Ecto neural progenitor cell (in vitro differentiated cells): ENCODE measurements around the gene MIDN.
"Not testable (repeated sequence)": the region's sequence is repeated elsewhere in the genome, so short reads cannot be mapped to it uniquely, and the experiment has no call there.

Experiments
- DNase-seq: peaks from one replicate; pipeline ENCODE4 v3.0.0-alpha.2; 2018; ENCODE audit warnings: low spot score

MIDN gene

GRCh38 chr19:1248139-1248785 is at the start of gene MIDN:
Gene MIDN (plus strand): TSS chr19:1248583. CDS start chr19:1250297, 1,714 bp downstream.
- peak; percentile 87 for DNase-seq

DNA sequence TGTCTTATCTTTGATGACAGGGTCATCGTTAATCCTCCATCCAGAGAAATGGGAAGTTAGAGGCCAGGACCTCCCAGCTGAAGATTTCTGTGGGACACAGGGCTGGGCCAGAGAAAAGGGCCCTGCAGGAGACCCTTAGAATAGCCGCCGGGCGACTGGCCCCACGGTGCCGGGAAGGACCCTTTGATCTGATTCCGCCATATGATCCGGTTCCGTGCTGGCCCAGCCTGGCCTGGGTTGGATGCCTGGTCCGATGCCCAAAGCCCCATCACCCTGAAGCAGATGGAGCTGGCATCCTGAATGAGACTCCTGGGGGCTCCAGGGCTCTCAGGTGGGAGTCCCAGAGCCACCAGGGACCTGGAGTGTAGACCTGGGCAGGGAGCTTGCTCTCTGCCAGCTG is 48.9 kb upstream of the MIDN start:
- no peak for DNase-seq

DNA sequence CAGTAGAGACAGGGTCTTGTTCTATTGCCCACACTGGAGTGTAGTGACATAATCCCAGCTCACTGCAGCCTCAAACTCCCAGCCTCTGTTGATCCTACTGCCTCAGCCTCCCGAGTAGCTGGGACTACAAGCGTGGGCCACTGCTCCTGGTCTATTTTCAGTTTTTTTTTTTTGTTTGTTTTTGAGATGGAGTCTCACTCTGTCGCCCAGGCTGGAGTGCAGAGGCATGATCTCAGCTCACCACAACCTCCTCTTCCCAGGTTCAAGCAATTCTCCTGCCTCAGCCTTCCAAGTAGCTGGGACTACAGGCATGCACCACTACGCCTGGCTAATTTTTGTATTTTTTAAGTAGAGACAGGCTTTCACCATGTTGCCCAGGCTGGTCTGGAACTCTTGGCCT is 47.8 kb upstream of the MIDN start:
- DNase-seq = not testable (repeated sequence)

DNA sequence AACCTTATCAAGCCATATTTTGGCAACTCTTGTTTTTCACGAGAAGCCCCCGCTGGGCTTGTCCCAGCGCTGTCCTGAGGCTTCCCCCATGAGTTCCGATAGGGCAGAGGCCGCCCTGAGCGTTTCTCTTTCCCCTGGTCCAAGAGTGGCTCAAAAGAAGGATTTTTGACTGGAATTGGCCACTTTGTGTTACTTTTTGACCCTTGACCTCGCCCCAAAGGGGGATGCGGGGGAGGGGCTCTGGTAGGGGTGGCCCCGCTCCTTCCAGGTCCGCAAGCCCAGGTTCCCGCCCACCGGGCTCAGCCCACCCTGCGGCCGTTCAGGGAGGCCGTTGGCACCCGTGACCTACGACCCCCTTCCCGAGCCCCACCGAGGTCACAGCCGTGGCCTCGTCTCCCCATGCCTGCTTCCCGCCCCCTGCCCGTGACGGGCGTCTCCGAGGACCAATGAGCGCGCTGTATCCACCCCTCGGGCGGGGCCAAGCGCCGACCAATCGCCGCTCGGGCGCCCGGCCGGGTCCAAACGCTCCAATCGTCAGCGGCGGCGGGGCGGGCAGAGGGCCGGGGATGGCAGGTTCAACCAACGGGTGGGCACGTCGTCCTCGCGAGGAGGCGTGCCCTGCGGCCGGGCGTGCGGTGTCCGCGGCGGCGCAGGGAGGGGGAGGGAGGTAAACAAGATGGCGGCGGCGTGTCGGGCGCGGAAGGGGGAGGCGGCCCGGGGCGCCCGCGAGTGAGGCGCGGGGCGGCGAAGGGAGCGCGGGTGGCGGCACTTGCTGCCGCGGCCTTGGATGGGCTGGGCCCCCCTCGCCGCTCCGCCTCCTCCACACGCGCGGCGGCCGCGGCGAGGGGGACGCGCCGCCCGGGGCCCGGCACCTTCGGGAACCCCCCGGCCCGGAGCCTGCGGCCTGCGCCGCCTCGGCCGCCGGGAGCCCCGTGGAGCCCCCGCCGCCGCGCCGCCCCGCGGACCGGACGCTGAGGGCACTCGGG is 43.0 kb upstream of the MIDN start, which contains the start of gene STK11:
TSS of gene STK11 (plus strand) at position 665 of the 986 bp plus-strand sequence. CDS start 1,136 bp downstream, outside the sequence.
- DNase-seq = peak; percentile 100

GRCh38 chr19:1206150-1206863 is 42.1 kb upstream of the MIDN start:
- DNase-seq = no peak

- no peak for DNase-seq
Observed at GRCh38 chr19:1206864-1207450, 41.4 kb upstream of the MIDN start.

GRCh38 chr19:1208830-1209229 is 39.6 kb upstream of the MIDN start:
- DNase-seq = not testable (repeated sequence)

- DNase-seq = no peak
Observed at GRCh38 chr19:1210227-1210538, 38.2 kb upstream of the MIDN start.

DNA sequence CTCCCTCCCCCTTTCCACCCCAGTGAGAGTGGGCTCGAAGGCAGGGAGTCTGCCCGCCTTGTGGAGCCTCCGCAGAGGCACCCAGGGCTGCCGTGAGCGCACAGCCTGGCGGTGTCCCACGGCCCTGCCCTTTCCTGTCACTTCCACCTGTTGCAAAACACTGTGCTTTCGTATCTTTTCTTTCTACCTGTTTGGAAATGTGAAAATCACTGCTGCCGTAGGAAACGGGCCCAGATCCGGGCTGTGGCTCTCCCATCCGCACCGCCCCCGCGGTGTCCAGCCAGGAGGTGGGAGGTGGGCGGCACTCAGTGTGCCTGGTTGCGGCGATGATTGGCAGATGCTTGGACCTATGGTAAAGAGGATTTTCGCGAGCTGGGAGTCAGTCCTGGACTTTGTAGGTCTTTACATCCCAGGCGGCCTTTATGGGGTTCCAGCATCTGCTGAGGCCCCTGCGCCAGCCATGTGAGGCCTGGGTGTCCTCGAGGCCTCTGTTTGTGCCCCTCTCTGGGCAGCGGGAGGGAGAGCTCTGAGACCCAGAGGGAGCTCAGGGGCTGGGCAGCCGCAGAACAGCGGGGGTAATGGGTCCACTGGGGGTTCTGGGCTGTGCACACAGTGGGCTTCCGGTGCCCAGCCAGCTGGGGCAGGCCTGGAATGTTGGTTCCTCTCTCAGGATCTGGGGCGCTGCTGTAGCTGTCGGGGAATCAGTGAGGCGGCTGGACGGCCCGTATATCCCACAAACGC is 36.7 kb upstream of the MIDN start:
- DNase-seq = no peak

DNA sequence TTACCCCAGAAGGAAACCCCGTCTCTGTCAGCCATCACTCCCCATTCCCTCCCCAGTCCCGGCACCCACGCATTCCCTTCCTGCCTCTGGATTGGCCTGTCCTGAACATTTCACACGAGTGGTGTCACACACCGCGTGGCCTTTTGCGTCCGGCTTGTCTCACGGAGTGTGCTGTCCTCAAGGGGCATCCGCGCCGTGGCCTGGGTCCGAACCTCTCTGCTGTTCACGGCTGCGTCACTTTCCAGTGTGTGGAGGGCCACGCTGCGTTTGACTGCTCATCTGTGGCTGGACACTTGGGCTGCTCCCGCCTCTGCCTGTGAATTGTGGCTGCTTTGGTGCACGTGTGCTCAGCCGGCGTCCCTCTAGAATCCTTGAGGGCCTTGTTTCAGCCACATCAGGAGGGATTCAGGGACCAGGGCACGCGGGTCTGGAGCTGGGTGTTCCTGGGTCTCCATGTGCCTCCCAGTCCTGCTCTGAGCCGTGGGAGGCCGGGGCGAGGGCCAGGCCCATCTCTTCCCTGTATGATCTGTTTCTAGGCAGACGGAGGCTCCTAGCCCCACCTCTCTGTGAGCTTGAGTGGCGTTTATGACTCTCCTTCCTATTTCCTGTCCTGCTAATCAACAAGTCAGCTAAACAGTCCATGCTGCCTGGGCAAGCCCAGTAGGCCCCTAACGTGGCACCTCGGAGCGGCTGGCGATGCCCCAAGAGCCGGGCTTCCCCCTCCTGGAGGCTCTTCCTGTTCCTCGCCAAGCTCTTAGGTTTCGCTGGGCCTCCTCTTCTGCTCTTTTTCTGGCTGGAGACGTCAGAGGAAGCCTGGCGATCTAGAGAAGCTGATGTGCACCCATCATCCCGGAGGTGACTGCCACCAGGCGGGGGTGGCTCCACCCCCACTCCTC is 34.7 kb upstream of the MIDN start:
- DNase-seq = no peak

DNA sequence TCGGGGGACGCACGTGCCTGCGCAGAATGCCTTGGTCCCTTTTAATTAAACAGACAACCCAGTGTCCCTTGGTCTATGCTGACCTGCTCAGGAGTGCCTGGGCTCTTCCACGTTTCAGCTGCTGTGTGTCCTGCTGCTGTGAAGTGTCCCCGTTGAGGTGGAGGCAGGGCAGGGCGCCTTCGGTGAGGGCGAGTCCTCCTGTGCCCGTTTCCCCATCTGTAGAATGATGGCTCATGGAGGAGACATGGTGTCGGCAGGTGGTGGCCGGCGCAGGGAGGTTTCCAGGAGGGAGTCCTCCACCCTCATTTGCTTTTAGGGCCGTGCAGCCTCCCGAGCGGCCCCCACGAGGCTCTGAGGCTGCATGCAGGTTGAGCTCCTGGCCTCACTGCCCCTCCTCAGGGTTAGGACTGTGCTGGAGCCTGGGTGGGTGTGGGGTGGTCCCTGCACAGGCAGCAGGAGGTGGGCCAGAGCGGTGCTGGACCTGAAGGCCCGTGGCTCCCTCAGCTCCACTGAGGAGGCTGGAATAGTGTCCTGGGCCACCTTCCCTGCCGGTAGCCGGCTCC is 34.0 kb upstream of the MIDN start:
- DNase-seq = no peak

- DNase-seq = no peak
Observed at GRCh38 chr19:1214862-1215731, 33.3 kb upstream of the MIDN start.

- no peak for DNase-seq
Observed at GRCh38 chr19:1216756-1217155, 31.6 kb upstream of the MIDN start.

- DNase-seq = no peak
Observed at GRCh38 chr19:1217366-1217765, 31.0 kb upstream of the MIDN start.

- no peak for DNase-seq
Observed at GRCh38 chr19:1218751-1219567, 29.4 kb upstream of the MIDN start.

- no peak for DNase-seq
Observed at GRCh38 chr19:1219786-1220476, 28.5 kb upstream of the MIDN start.

DNA sequence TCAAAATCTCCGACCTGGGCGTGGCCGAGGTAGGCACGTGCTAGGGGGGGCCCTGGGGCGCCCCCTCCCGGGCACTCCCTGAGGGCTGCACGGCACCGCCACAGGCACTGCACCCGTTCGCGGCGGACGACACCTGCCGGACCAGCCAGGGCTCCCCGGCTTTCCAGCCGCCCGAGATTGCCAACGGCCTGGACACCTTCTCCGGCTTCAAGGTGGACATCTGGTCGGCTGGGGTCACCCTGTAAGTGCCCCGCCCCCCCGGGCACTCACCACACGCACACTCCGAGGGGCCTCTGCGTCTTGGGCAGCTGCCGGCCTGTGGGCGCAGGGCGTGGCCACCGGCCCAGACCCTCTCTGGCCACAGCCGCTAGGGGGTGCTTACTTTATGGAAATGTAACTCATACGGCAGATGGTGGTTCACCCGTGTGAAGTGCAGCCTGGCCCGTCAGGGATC is 27.9 kb upstream of the MIDN start:
- no peak for DNase-seq
